Measurements from ENCODE around the gene STEEP1.

Gene STEEP1

GRCh38 chrX:119565107-119565663, at the start of gene STEEP1:
TSS of gene STEEP1 (minus strand) at chrX:119565409. CDS start at chrX:119565355, 54 bp downstream.
- Mint-ChIP-seq H3K27me3 (no peaks in the 10 kb centered on the region), H3K4me1 (ENCODE audit: low read depth) (peaks cover 21% of the 10 kb centered on the region), H3K4me3 (peak within 1 kb of the TSS; percentile 95), H3K36me3 (no peaks in the 10 kb centered on the region), H3K27ac (peak within 1 kb of the TSS; percentile 94), H3K9me3 (ENCODE audit: low read depth) (no peaks in the 10 kb centered on the region)

GRCh38 chrX:119614776-119615175, 49.6 kb upstream of the STEEP1 start:
- no peak overlapping the region for H3K27ac Mint-ChIP-seq
- H3K4me3 Mint-ChIP-seq = no peak overlapping the region
- no peaks in the 10 kb centered on the region for H3K27me3 Mint-ChIP-seq
- H3K4me1 Mint-ChIP-seq (ENCODE audit: low read depth) = peaks cover 7% of the 10 kb centered on the region
- no peaks in the 10 kb centered on the region for H3K36me3 Mint-ChIP-seq
- H3K9me3 Mint-ChIP-seq (ENCODE audit: low read depth) = no peaks in the 10 kb centered on the region

- H3K4me3 Mint-ChIP-seq = peak overlapping the region; percentile 91
- H3K9me3 Mint-ChIP-seq (ENCODE audit: low read depth) = no peaks in the 10 kb centered on the region
- H3K36me3 Mint-ChIP-seq = no peaks in the 10 kb centered on the region
- peak overlapping the region; percentile 95 for H3K27ac Mint-ChIP-seq
- H3K4me1 Mint-ChIP-seq (ENCODE audit: low read depth) = peaks cover 37% of the 10 kb centered on the region
- H3K27me3 Mint-ChIP-seq = no peaks in the 10 kb centered on the region
These were observed 41.8 kb upstream of the STEEP1 start for GRCh38 chrX:119607018-119607389.

- Mint-ChIP-seq H3K9me3 (ENCODE audit: low read depth) (no peaks in the 10 kb centered on the region), H3K36me3 (no peaks in the 10 kb centered on the region), H3K4me1 (ENCODE audit: low read depth) (peaks cover 39% of the 10 kb centered on the region), H3K27ac (peak within 1 kb of the TSS; percentile 95), H3K27me3 (no peaks in the 10 kb centered on the region), H3K4me3 (peak within 1 kb of the TSS; percentile 94)
These were observed 41.2 kb upstream of the STEEP1 start, which contains the start of gene NKRF for GRCh38 chrX:119606280-119607017. TSS of gene NKRF (minus strand) at chrX:119606424.

- no peaks in the 10 kb centered on the region for H3K27me3 Mint-ChIP-seq
- H3K9me3 Mint-ChIP-seq (ENCODE audit: low read depth) = no peaks in the 10 kb centered on the region
- H3K36me3 Mint-ChIP-seq = no peaks in the 10 kb centered on the region
- peaks cover 39% of the 10 kb centered on the region for H3K4me1 Mint-ChIP-seq (ENCODE audit: low read depth)
- H3K4me3 Mint-ChIP-seq = peak overlapping the region; percentile 94
- H3K27ac Mint-ChIP-seq = peak overlapping the region; percentile 95
These were observed 40.5 kb upstream of the STEEP1 start for GRCh38 chrX:119605464-119606279.

- Mint-ChIP-seq H3K36me3 (no peaks in the 10 kb centered on the region), H3K27ac (peak overlapping the region; percentile 59), H3K9me3 (ENCODE audit: low read depth) (no peaks in the 10 kb centered on the region), H3K4me3 (peak overlapping the region; percentile 94), H3K27me3 (no peaks in the 10 kb centered on the region), H3K4me1 (ENCODE audit: low read depth) (peaks cover 33% of the 10 kb centered on the region)
These were observed 39.7 kb upstream of the STEEP1 start for GRCh38 chrX:119604766-119605463.

- Mint-ChIP-seq H3K4me1 (ENCODE audit: low read depth) (peaks cover 41% of the 10 kb centered on the region), H3K4me3 (no peak overlapping the region), H3K27ac (no peak overlapping the region), H3K27me3 (no peaks in the 10 kb centered on the region), H3K9me3 (ENCODE audit: low read depth) (no peaks in the 10 kb centered on the region), H3K36me3 (no peaks in the 10 kb centered on the region)
These were observed 37.6 kb upstream of the STEEP1 start for GRCh38 chrX:119602701-119603255.

GRCh38 chrX:119589810-119590209, 24.6 kb upstream of the STEEP1 start:
- no peaks in the 10 kb centered on the region for H3K36me3 Mint-ChIP-seq
- H3K9me3 Mint-ChIP-seq (ENCODE audit: low read depth) = no peaks in the 10 kb centered on the region
- peaks cover 7% of the 10 kb centered on the region for H3K4me1 Mint-ChIP-seq (ENCODE audit: low read depth)
- H3K27me3 Mint-ChIP-seq = no peaks in the 10 kb centered on the region
- H3K27ac Mint-ChIP-seq = no peak overlapping the region
- H3K4me3 Mint-ChIP-seq = no peak overlapping the region

GRCh38 chrX:119583431-119584059, 18.3 kb upstream of the STEEP1 start:
- no peaks in the 10 kb centered on the region for H3K27me3 Mint-ChIP-seq
- H3K4me3 Mint-ChIP-seq = no peak overlapping the region
- no peaks in the 10 kb centered on the region for H3K36me3 Mint-ChIP-seq
- peaks cover 16% of the 10 kb centered on the region for H3K4me1 Mint-ChIP-seq (ENCODE audit: low read depth)
- no peaks in the 10 kb centered on the region for H3K9me3 Mint-ChIP-seq (ENCODE audit: low read depth)
- H3K27ac Mint-ChIP-seq = peak overlapping the region; percentile 54

GRCh38 chrX:119579414-119579813, 14.2 kb upstream of the STEEP1 start:
- H3K4me1 Mint-ChIP-seq (ENCODE audit: low read depth) = peaks cover 26% of the 10 kb centered on the region
- no peak overlapping the region for H3K4me3 Mint-ChIP-seq
- H3K36me3 Mint-ChIP-seq = no peaks in the 10 kb centered on the region
- H3K27me3 Mint-ChIP-seq = no peaks in the 10 kb centered on the region
- no peak overlapping the region for H3K27ac Mint-ChIP-seq
- H3K9me3 Mint-ChIP-seq (ENCODE audit: low read depth) = no peaks in the 10 kb centered on the region

- Mint-ChIP-seq H3K4me3 (peak within 1 kb of the TSS; percentile 94), H3K27me3 (no peaks in the 10 kb centered on the region), H3K27ac (peak within 1 kb of the TSS; percentile 92), H3K36me3 (no peaks in the 10 kb centered on the region), H3K4me1 (ENCODE audit: low read depth) (peaks cover 21% of the 10 kb centered on the region), H3K9me3 (ENCODE audit: low read depth) (no peaks in the 10 kb centered on the region)
These were observed 9.4 kb upstream of the STEEP1 start, which contains the start of gene UBE2A for GRCh38 chrX:119574394-119575266. TSS of gene UBE2A (plus strand) at chrX:119574563. CDS start at chrX:119574712, 149 bp downstream.

- peak overlapping the region; percentile 94 for H3K4me3 Mint-ChIP-seq
- H3K36me3 Mint-ChIP-seq = no peaks in the 10 kb centered on the region
- no peaks in the 10 kb centered on the region for H3K27me3 Mint-ChIP-seq
- H3K27ac Mint-ChIP-seq = peak overlapping the region; percentile 92
- peaks cover 21% of the 10 kb centered on the region for H3K4me1 Mint-ChIP-seq (ENCODE audit: low read depth)
- H3K9me3 Mint-ChIP-seq (ENCODE audit: low read depth) = no peaks in the 10 kb centered on the region
These were observed 8.7 kb upstream of the STEEP1 start for GRCh38 chrX:119573840-119574393.

- peak overlapping the region; percentile 94 for H3K4me3 Mint-ChIP-seq
- H3K9me3 Mint-ChIP-seq (ENCODE audit: low read depth) = no peaks in the 10 kb centered on the region
- H3K27ac Mint-ChIP-seq = no peak overlapping the region
- H3K27me3 Mint-ChIP-seq = no peaks in the 10 kb centered on the region
- no peaks in the 10 kb centered on the region for H3K36me3 Mint-ChIP-seq
- peaks cover 18% of the 10 kb centered on the region for H3K4me1 Mint-ChIP-seq (ENCODE audit: low read depth)
These were observed 8.0 kb upstream of the STEEP1 start for GRCh38 chrX:119573222-119573621.
